ENCODE results near the gene TRERF1.

GRCh38 chr6:42427871-42428270 lies 23.9 kb downstream of the TRERF1 start:
- TF ChIP-seq SIN3A (IDR thresholded peaks at IDR 0.05; ENCODE audit: borderline replicate concordance, low read depth, low read length) (no peak), RAD21 (IDR thresholded peaks at IDR 0.05; ENCODE audit: low read length) (no peak), MAX (IDR thresholded peaks at IDR 0.05; ENCODE audit: low read depth) (no peak), CTCF (IDR thresholded peaks at IDR 0.05) (no peak), FOSL2 (IDR thresholded peaks at IDR 0.05; ENCODE audit: borderline replicate concordance, low read depth) (no peak), MXI1 (IDR thresholded peaks at IDR 0.05; ENCODE audit: low read depth, low read length) (no peak), EZH2phosphoT487 (IDR thresholded peaks at IDR 0.05; ENCODE audit: borderline replicate concordance, low read depth) (no peak)

All from SK-N-SH (cell line).